Measurements from ENCODE around the gene CAPN9.

The CAPN9 gene

DNA sequence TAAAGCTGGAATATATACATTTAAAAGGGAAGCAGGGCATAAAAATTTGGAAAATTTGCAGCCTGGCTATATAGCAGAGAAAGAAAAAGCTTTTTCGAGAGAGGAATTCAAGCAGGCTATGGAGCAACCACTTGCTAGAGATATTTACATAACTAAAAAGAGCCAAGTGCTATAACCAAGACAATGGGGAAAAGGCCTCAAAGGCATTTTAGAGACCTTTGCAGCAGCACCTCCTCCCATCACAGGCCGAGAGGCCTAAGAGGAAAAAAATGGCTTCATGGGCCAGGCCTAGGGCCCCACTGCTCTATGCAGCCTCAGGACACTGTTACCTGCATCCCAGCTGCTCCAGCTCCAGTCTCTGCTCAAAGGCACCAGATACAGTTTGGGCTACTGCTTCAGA is 37.0 kb downstream of the CAPN9 start:
- Histone ChIP-seq H3K27me3 (ENCODE audit: control insufficient read depth in 1 of 2, insufficient read depth in 2 of 2, low read length in 2 of 2) (no peaks in the 10 kb centered on the region), H3K4me1 (ENCODE audit: insufficient read depth, low read length) (no peaks in the 10 kb centered on the region), H3K9ac (ENCODE audit: low read length) (no peak overlapping the region), H3K27ac (ENCODE audit: low read depth, low read length) (no peak overlapping the region), H3K36me3 (ENCODE audit: insufficient read depth, low read length) (no peaks in the 10 kb centered on the region), H3K4me3 (ENCODE audit: low read depth in 1 of 2, low read length in 2 of 2) (no peak overlapping the region), H3K9me3 (ENCODE audit: low read length) (no peaks in the 10 kb centered on the region)

GRCh38 chr1:230785636-230786384 is 38.6 kb downstream of the CAPN9 start:
- no peak overlapping the region for H3K4me3 ChIP-seq (ENCODE audit: low read depth in 1 of 2, low read length in 2 of 2)

DNA sequence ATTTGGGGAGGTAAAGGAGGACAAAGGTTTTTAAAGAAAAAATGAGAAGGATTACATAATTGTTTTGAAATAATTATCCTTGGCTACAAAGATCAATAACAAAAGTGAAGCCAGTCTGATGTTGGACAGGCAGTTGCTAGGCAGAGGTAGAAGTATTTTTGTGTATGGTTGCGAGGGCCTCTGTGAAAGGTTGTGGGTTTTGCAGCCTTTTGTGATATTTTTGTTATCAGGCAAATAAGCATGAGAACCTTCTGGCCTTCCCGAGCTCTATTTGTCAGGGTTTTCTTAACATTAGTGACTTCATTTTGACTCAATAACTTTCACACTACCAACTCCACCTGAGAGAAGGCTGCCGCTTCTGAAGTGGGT is 39.2 kb downstream of the CAPN9 start:
- Histone ChIP-seq H3K27me3 (ENCODE audit: control insufficient read depth in 1 of 2, insufficient read depth in 2 of 2, low read length in 2 of 2) (no peaks in the 10 kb centered on the region), H3K4me1 (ENCODE audit: insufficient read depth, low read length) (no peaks in the 10 kb centered on the region), H3K27ac (ENCODE audit: low read depth, low read length) (no peak overlapping the region), H3K9me3 (ENCODE audit: low read length) (no peaks in the 10 kb centered on the region), H3K4me3 (ENCODE audit: low read depth in 1 of 2, low read length in 2 of 2) (no peak overlapping the region), H3K36me3 (ENCODE audit: insufficient read depth, low read length) (no peaks in the 10 kb centered on the region), H3K9ac (ENCODE audit: low read length) (no peak overlapping the region)

More at GRCh38 chr1:230785636-230786384, 38.6 kb downstream of the CAPN9 start:
- no peaks in the 10 kb centered on the region for H3K4me1 ChIP-seq (ENCODE audit: insufficient read depth, low read length)
- H3K9ac ChIP-seq (ENCODE audit: low read length): no peak overlapping the region
- no peaks in the 10 kb centered on the region for H3K9me3 ChIP-seq (ENCODE audit: low read length)
- no peaks in the 10 kb centered on the region for H3K27me3 ChIP-seq (ENCODE audit: control insufficient read depth in 1 of 2, insufficient read depth in 2 of 2, low read length in 2 of 2)
- H3K27ac ChIP-seq (ENCODE audit: low read depth, low read length): no peak overlapping the region
- H3K36me3 ChIP-seq (ENCODE audit: insufficient read depth, low read length): no peaks in the 10 kb centered on the region

- no peak overlapping the region for H3K27ac ChIP-seq (ENCODE audit: low read depth, low read length)
- H3K9ac ChIP-seq (ENCODE audit: low read length): no peak overlapping the region
- H3K4me1 ChIP-seq (ENCODE audit: insufficient read depth, low read length): no peaks in the 10 kb centered on the region
- no peak overlapping the region for H3K4me3 ChIP-seq (ENCODE audit: low read depth in 1 of 2, low read length in 2 of 2)
- no peaks in the 10 kb centered on the region for H3K27me3 ChIP-seq (ENCODE audit: control insufficient read depth in 1 of 2, insufficient read depth in 2 of 2, low read length in 2 of 2)
- no peaks in the 10 kb centered on the region for H3K9me3 ChIP-seq (ENCODE audit: low read length)
- no peaks in the 10 kb centered on the region for H3K36me3 ChIP-seq (ENCODE audit: insufficient read depth, low read length)
These were observed 40.3 kb downstream of the CAPN9 start for GRCh38 chr1:230787471-230787870.

- Histone ChIP-seq H3K4me3 (ENCODE audit: low read depth in 1 of 2, low read length in 2 of 2) (no peak overlapping the region), H3K27ac (ENCODE audit: low read depth, low read length) (no peak overlapping the region), H3K4me1 (ENCODE audit: insufficient read depth, low read length) (no peaks in the 10 kb centered on the region), H3K36me3 (ENCODE audit: insufficient read depth, low read length) (no peaks in the 10 kb centered on the region), H3K9ac (ENCODE audit: low read length) (no peak overlapping the region), H3K27me3 (ENCODE audit: control insufficient read depth in 1 of 2, insufficient read depth in 2 of 2, low read length in 2 of 2) (no peaks in the 10 kb centered on the region), H3K9me3 (ENCODE audit: low read length) (no peaks in the 10 kb centered on the region)
These were observed 41.5 kb downstream of the CAPN9 start for GRCh38 chr1:230788561-230789275.

DNA sequence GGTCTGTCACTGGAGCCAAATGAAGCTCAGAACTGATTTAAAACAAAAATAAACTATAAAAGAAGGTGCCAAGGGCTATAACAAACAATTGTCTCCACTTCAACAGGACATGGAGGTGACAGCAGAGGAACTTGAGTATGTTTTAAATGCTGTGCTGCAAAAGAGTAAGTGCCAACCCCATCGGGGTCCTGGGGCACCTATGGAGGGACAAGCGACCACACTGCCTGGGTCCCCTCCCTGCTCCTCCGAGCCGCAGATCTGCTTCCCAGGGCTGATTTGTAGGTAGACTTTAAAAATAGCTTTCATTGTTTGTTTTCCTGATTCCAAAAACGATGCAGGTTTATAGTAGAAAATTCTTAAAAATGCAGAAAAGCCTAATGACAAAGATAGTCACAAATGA is 42.8 kb downstream of the CAPN9 start:
- no peak overlapping the region for H3K4me3 ChIP-seq (ENCODE audit: low read depth in 1 of 2, low read length in 2 of 2)
- no peak overlapping the region for H3K27ac ChIP-seq (ENCODE audit: low read depth, low read length)
- H3K36me3 ChIP-seq (ENCODE audit: insufficient read depth, low read length): no peaks in the 10 kb centered on the region
- no peaks in the 10 kb centered on the region for H3K27me3 ChIP-seq (ENCODE audit: control insufficient read depth in 1 of 2, insufficient read depth in 2 of 2, low read length in 2 of 2)
- no peaks in the 10 kb centered on the region for H3K9me3 ChIP-seq (ENCODE audit: low read length)
- H3K9ac ChIP-seq (ENCODE audit: low read length): no peak overlapping the region
- H3K4me1 ChIP-seq (ENCODE audit: insufficient read depth, low read length): no peaks in the 10 kb centered on the region

- H3K4me3 ChIP-seq (ENCODE audit: low read depth in 1 of 2, low read length in 2 of 2): no peak overlapping the region
- no peaks in the 10 kb centered on the region for H3K36me3 ChIP-seq (ENCODE audit: insufficient read depth, low read length)
- H3K4me1 ChIP-seq (ENCODE audit: insufficient read depth, low read length): no peaks in the 10 kb centered on the region
- H3K9me3 ChIP-seq (ENCODE audit: low read length): no peaks in the 10 kb centered on the region
- H3K9ac ChIP-seq (ENCODE audit: low read length): no peak overlapping the region
- H3K27me3 ChIP-seq (ENCODE audit: control insufficient read depth in 1 of 2, insufficient read depth in 2 of 2, low read length in 2 of 2): no peaks in the 10 kb centered on the region
- H3K27ac ChIP-seq (ENCODE audit: low read depth, low read length): no peak overlapping the region
These were observed 44.9 kb downstream of the CAPN9 start for GRCh38 chr1:230791986-230792564.

- Histone ChIP-seq H3K9me3 (ENCODE audit: low read length) (no peaks in the 10 kb centered on the region), H3K9ac (ENCODE audit: low read length) (no peak overlapping the region), H3K4me3 (ENCODE audit: low read depth in 1 of 2, low read length in 2 of 2) (no peak overlapping the region), H3K27me3 (ENCODE audit: control insufficient read depth in 1 of 2, insufficient read depth in 2 of 2, low read length in 2 of 2) (no peaks in the 10 kb centered on the region), H3K4me1 (ENCODE audit: insufficient read depth, low read length) (no peaks in the 10 kb centered on the region), H3K36me3 (ENCODE audit: insufficient read depth, low read length) (no peaks in the 10 kb centered on the region), H3K27ac (ENCODE audit: low read depth, low read length) (no peak overlapping the region)
These were observed 45.7 kb downstream of the CAPN9 start for GRCh38 chr1:230792691-230793462.

DNA sequence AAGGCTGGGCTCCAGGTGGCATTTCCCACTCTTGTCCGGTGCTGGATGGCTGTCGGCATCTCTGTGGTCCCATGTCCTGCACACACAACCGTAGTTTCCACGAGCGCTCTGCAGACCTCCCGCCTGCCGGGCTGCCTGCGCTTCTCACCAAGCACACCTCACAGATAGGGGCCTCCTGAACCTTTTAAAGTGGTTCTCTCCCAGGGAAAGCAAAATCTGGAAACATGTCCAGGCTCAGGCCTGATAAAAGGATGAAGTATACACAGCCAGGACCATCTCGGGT is 46.2 kb downstream of the CAPN9 start:
- Histone ChIP-seq H3K4me3 (ENCODE audit: low read depth in 1 of 2, low read length in 2 of 2) (no peak overlapping the region), H3K36me3 (ENCODE audit: insufficient read depth, low read length) (no peaks in the 10 kb centered on the region), H3K9me3 (ENCODE audit: low read length) (no peaks in the 10 kb centered on the region), H3K27ac (ENCODE audit: low read depth, low read length) (no peak overlapping the region), H3K9ac (ENCODE audit: low read length) (no peak overlapping the region), H3K27me3 (ENCODE audit: control insufficient read depth in 1 of 2, insufficient read depth in 2 of 2, low read length in 2 of 2) (no peaks in the 10 kb centered on the region), H3K4me1 (ENCODE audit: insufficient read depth, low read length) (no peaks in the 10 kb centered on the region)

GRCh38 chr1:230794431-230794830 is 47.2 kb downstream of the CAPN9 start:
- no peak overlapping the region for H3K4me3 ChIP-seq (ENCODE audit: low read depth in 1 of 2, low read length in 2 of 2)
- H3K27me3 ChIP-seq (ENCODE audit: control insufficient read depth in 1 of 2, insufficient read depth in 2 of 2, low read length in 2 of 2): no peaks in the 10 kb centered on the region
- H3K36me3 ChIP-seq (ENCODE audit: insufficient read depth, low read length): no peaks in the 10 kb centered on the region
- H3K9ac ChIP-seq (ENCODE audit: low read length): no peak overlapping the region
- H3K27ac ChIP-seq (ENCODE audit: low read depth, low read length): no peak overlapping the region
- H3K9me3 ChIP-seq (ENCODE audit: low read length): no peaks in the 10 kb centered on the region
- H3K4me1 ChIP-seq (ENCODE audit: insufficient read depth, low read length): no peaks in the 10 kb centered on the region

DNA sequence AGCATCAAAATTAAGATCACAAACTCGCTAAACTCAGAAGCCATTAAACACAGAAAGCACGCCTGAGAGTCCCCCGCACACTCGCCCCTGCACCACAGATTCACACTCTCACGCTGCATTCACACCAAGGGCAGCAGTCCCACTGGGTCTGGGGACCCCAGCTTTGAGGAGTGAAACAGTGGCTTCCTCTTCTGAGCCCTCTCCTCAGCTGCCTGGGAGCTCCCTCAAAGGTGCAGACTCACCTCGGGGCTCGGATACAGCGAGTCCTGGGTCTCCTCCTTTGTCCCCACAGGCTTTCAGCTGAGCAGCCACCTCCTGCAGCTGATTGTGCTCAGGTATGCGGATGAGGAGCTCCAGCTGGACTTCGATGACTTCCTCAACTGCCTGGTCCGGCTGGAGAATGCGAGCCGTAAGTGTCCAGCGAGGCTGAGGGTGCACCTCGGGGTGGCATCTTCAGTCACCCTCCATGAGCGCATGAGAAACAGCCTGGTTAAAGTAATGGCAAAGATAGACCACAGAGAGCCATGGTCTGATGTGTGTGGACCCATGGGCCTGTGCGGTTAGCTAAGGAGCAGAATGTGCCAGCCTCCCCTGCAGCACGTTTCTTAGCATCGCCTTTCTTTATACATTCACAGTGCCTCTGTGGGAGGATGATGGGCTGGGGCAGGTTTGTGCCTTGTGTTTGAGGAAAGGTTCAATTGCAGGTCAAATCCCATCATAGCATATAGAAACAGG is 47.9 kb downstream of the CAPN9 start:
- Histone ChIP-seq H3K9ac (ENCODE audit: low read length) (no peak overlapping the region), H3K36me3 (ENCODE audit: insufficient read depth, low read length) (no peaks in the 10 kb centered on the region), H3K27me3 (ENCODE audit: control insufficient read depth in 1 of 2, insufficient read depth in 2 of 2, low read length in 2 of 2) (no peaks in the 10 kb centered on the region), H3K27ac (ENCODE audit: low read depth, low read length) (no peak overlapping the region), H3K9me3 (ENCODE audit: low read length) (no peaks in the 10 kb centered on the region), H3K4me1 (ENCODE audit: insufficient read depth, low read length) (no peaks in the 10 kb centered on the region), H3K4me3 (ENCODE audit: low read depth in 1 of 2, low read length in 2 of 2) (no peak overlapping the region)
